Measurements from ENCODE around the gene ARHGAP6. TPM values are rescaled to one million over a fixed set of nuclear protein-coding genes. Genes with fewer than 3 reads are reported as not detected.

ARHGAP6 gene
- total RNA-seq, 1 donor from 2014 or later: 2.7 TPM

DNA sequence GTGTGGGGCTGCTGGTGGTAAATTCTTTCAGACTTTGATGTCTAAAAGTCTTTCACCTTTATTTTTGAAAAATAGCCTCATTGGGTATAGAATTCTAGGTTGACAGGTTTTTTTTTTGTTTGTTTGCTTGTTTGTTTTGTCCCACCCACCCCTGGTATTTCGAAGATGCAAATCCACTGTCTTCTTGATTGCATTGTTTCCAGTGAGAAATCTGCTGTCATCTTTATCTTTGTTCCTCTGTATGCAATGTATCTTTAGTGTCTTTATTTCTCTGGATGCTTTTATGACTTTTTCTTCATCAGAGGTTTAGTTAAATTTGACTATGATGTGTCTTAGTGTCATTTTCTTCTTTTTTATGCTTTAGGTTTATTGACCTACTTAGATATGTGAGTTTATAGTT is 575.9 kb downstream of the ARHGAP6 start:
- no peak for DNase-seq
- no peak for ATAC-seq (ENCODE audit: poor library complexity)
- intact Hi-C loops (cut with DNase I): no loop called here

Small RNA genes lying within 50 kb of the gene (microRNA-seq; reads per million reads assigned to microRNA genes)
- gene MIR548AX: 2.6 reads per million

Other genes starting within 250 kb of the ARHGAP6 start
- gene MSL3, start 92.3 kb upstream of the ARHGAP6 start, total RNA-seq: 15.1 TPM